HG03139 (cell line): ENCODE results near the gene NCKAP5.

ENCODE experiments used
- ATAC-seq: cut with Tn5 transposase; IDR thresholded peaks from one replicate; pipeline ENCODE4 v1.9.1; 2021; ENCODE audit not compliant: unreplicated experiment

Gene NCKAP5

GRCh38 chr2:133061874-133062593, 506.2 kb downstream of the NCKAP5 start:
- no peak for ATAC-seq

GRCh38 chr2:133054297-133054696, 514.0 kb downstream of the NCKAP5 start:
- ATAC-seq: no peak

GRCh38 chr2:133053541-133053940, 514.7 kb downstream of the NCKAP5 start:
- ATAC-seq: no peak

GRCh38 chr2:133045787-133046186, 522.5 kb downstream of the NCKAP5 start:
- no peak for ATAC-seq

- ATAC-seq: no peak
Measured at GRCh38 chr2:133044556-133044955, 523.7 kb downstream of the NCKAP5 start.

GRCh38 chr2:133040170-133040569, 528.1 kb downstream of the NCKAP5 start:
- no peak for ATAC-seq

GRCh38 chr2:133039531-133039930, 528.7 kb downstream of the NCKAP5 start:
- ATAC-seq: no peak

GRCh38 chr2:133026536-133027177, 541.6 kb downstream of the NCKAP5 start:
- no peak for ATAC-seq

GRCh38 chr2:133025004-133025403, 543.3 kb downstream of the NCKAP5 start:
- ATAC-seq: no peak

GRCh38 chr2:133012847-133013734, 555.2 kb downstream of the NCKAP5 start:
- ATAC-seq: no peak

GRCh38 chr2:133004623-133005022, 563.6 kb downstream of the NCKAP5 start:
- no peak for ATAC-seq

GRCh38 chr2:132999421-132999820, 568.8 kb downstream of the NCKAP5 start:
- ATAC-seq: no peak

GRCh38 chr2:132998221-132998620, 570.0 kb downstream of the NCKAP5 start:
- no peak for ATAC-seq

GRCh38 chr2:132991471-132992045, 576.7 kb downstream of the NCKAP5 start:
- ATAC-seq: no peak

- ATAC-seq: no peak
Measured at GRCh38 chr2:132984731-132985130, 583.5 kb downstream of the NCKAP5 start.

- ATAC-seq: no peak
Measured at GRCh38 chr2:132980304-132980703, 588.0 kb downstream of the NCKAP5 start.

- no peak for ATAC-seq
Measured at GRCh38 chr2:132979339-132980093, 588.7 kb downstream of the NCKAP5 start.

- ATAC-seq: no peak
Measured at GRCh38 chr2:132978840-132979239, 589.4 kb downstream of the NCKAP5 start.

- no peak for ATAC-seq
Measured at GRCh38 chr2:132977812-132978529, 590.3 kb downstream of the NCKAP5 start.
